Astrocyte of the cerebellum (primary cell): ENCODE measurements around the gene PCCA.

Experiments used
- DNase-seq: peaks from one replicate; pipeline ENCODE4 v3.0.0-alpha.2; 2011; ENCODE audit warnings: low read depth
- H3K4me3 ChIP-seq: 2 replicates; pipeline ENCODE4 v1.5.1; 2011; ENCODE audit warnings: mild to moderate bottlenecking, low read depth, low read length, moderate library complexity
- in situ Hi-C: cut with HindIII; loops from 2 replicates; pipeline ENCODE4 v1.10.0; 2017; ENCODE audit warnings: low sequenced_read_pairs
- TF ChIP-seq, protein P1 (sequence below): IDR thresholded peaks from 2 replicates; pipeline ENCODE4 v1.5.1; 2012; ENCODE audit warnings: low read length, low read depth, moderate library complexity, mild to moderate bottlenecking; ENCODE audit errors: missing control alignments

Gene PCCA

DNA sequence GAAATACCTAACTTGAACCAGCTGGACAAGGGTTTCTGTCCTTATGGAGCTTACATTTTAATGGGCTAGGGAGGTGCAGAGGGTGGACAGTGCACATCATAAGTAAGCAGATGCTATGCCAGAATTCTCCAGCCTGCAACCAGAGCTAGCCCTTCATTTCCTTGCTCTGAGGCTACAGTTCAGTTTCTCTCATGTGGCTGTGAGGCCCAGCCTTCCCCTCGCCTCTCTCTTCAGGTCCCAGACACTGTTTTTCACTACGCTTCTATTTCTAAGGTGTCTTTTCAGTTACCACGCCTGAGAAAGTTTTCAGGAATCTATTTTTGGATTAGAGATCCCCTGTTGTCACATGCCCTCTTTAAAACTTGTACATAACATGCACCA, 141.9 kb downstream of the PCCA start:
- DNase-seq: no peak
- no peak overlapping the region for H3K4me3 ChIP-seq
- in situ Hi-C loops: loop anchor here (25.0 kb wide), 2 partner anchors 243 to 568 kb away; partner anchors contain the start of gene ZIC2
- TF ChIP-seq, protein P1, sequence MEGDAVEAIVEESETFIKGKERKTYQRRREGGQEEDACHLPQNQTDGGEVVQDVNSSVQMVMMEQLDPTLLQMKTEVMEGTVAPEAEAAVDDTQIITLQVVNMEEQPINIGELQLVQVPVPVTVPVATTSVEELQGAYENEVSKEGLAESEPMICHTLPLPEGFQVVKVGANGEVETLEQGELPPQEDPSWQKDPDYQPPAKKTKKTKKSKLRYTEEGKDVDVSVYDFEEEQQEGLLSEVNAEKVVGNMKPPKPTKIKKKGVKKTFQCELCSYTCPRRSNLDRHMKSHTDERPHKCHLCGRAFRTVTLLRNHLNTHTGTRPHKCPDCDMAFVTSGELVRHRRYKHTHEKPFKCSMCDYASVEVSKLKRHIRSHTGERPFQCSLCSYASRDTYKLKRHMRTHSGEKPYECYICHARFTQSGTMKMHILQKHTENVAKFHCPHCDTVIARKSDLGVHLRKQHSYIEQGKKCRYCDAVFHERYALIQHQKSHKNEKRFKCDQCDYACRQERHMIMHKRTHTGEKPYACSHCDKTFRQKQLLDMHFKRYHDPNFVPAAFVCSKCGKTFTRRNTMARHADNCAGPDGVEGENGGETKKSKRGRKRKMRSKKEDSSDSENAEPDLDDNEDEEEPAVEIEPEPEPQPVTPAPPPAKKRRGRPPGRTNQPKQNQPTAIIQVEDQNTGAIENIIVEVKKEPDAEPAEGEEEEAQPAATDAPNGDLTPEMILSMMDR: no peak

DNA sequence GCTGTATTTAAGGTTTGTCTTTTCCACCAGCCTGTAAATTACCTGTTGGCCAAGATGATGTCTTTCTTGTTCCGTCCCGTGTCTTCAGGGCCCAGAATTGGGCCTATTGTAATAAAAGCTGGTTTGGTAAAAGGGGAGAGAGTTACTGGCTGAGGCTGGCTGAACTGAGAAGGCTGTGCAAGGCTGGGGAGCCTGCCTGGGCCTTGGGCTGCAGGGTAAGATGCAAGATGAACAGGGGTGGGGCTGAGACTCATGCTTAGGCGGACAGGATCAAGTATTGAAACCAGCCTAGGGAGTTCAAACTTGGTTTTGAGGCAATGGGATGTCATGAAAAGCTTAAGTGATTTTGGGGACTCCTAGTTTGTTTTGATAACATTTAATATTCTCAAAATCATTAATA, 142.3 kb downstream of the PCCA start:
- in situ Hi-C loops: loop anchor here (25.0 kb wide), 2 partner anchors 244 to 569 kb away; partner anchors contain the start of gene ZIC2
- DNase-seq: no peak
- TF ChIP-seq, protein P1: no peak
- no peak overlapping the region for H3K4me3 ChIP-seq

DNA sequence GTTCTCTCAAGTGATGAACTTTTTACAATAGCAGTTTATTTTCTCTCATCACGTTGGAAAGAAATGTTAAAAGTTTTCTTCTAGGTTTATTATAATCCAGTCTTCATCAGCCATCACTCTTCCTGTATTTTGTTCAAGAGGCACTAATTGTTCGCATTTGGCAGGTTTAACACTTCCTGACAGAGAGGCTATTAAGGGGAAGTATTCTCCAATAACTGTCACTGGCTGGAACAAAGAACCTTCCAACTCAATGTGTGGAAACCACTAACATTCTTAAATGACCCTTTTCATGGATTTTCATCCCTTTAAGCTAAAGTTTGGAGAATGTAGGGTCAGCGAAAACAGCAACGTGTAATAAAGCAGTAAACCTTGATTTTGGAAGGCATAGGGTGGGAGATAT, 145.1 kb downstream of the PCCA start:
- DNase-seq: no peak
- TF ChIP-seq, protein P1: no peak
- no peak overlapping the region for H3K4me3 ChIP-seq
- in situ Hi-C loops: loop anchor here (25.0 kb wide), 2 partner anchors 247 to 572 kb away; partner anchors contain the start of gene ZIC2

DNA sequence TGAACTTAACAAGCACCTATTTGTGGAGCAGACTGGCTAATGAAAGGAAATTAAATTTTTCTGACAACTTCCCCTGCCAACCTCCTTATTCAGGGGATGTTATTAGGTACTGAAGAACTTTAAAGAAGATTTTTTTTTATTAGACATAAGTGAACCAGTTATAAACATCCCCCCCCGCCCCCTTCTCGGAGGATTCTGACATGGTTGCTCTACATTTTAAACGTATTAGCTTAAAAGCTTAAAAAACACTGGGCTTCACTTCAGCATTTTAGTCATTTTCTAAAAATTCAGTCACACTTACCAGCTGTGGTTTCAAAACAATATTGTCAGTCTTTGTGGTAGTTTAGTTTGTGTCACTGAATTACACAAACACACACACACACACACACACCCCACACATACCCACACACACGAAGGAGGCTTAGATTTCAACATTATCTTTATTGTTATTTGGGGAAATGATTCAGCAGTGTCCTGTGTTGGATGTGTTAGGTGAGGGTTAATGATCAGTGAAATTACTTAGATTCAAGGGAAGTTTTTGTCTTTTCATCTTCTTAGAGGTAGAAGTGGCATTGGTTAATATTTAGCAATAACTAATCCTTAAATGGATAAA, 145.7 kb downstream of the PCCA start:
- TF ChIP-seq, protein P1: no peak
- no peak overlapping the region for H3K4me3 ChIP-seq
- no peak for DNase-seq
- in situ Hi-C loops: loop anchor here (25.0 kb wide), 2 partner anchors 247 to 572 kb away; partner anchors contain the start of gene ZIC2

DNA sequence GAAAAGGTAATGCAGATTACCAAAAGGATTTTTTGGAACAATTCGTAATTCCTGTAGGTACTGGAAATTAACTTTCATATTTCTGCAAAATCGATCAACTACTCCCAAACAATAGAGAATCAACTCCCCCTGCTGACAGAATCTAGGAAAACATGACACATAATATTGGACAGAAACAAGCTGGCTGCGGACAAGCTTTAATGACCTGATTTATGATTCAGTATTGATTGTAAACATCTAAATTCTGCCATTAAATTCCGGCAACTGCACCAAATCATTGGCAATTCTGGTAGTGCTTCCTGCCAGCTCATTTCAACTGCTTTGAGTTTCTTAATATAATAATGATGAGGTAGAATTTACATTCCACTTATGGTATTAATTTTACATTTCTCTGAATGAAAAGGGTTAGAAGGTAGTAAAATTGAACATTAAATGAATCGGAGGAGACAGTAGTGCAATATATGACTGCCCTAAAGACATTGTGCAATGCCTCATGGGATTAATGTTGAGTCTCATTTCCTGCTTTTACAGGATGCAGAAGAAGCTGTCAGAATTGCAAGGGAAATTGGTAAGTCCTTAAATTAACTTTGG, 146.5 kb downstream of the PCCA start:
- H3K4me3 ChIP-seq: no peak overlapping the region
- in situ Hi-C loops: loop anchor here (25.0 kb wide), 2 partner anchors 248 to 573 kb away; partner anchors contain the start of gene ZIC2
- DNase-seq: peak; percentile 50
- TF ChIP-seq, protein P1: peak; percentile 50

DNA sequence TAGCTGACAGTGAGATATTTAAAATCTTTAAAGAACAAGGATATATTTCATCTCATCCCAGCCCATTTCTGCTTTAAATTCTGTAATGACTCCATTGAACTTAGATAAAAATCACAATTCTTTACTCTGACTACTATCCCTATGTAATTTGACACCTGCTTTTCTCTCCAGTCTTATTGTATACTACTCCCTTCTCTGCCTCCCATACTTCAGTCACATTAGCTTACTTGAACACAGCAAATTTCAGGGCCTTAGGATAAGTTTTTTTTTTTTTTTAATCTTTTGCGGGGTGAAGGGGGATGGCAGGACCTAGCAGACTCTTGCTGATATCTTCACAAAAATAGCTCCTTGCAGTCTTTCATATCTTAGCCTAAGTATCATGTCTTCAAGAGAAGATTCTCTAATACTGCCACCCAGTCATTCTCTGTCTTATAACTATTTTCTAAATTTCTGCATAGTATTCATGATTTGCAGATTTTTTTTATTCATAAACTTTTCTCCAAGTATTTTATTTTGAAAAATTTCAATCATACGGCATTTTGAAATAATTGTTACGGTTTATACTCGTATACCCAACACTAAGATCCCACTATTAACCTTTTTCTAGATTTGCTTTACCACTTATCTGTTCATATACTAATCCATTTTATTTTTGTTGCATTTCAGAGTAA, 151.4 kb downstream of the PCCA start:
- no peak for DNase-seq
- TF ChIP-seq, protein P1: no peak
- H3K4me3 ChIP-seq: no peak overlapping the region
- in situ Hi-C loops: loop anchor here (25.0 kb wide), 2 partner anchors 253 to 578 kb away; partner anchors contain the start of gene ZIC2
